Measurements from ENCODE around the gene RUBCN. TPM values are rescaled to one million over a fixed set of nuclear protein-coding genes. Genes with fewer than 3 reads are reported as not detected.

RUBCN gene
- total and polyA plus RNA-seq, 10 of the 15 experiments (the other 5 are each of a cell fraction or from before 2014, with no cell fraction given): 15.5 to 79.9 (median 40.4) TPM

DNA sequence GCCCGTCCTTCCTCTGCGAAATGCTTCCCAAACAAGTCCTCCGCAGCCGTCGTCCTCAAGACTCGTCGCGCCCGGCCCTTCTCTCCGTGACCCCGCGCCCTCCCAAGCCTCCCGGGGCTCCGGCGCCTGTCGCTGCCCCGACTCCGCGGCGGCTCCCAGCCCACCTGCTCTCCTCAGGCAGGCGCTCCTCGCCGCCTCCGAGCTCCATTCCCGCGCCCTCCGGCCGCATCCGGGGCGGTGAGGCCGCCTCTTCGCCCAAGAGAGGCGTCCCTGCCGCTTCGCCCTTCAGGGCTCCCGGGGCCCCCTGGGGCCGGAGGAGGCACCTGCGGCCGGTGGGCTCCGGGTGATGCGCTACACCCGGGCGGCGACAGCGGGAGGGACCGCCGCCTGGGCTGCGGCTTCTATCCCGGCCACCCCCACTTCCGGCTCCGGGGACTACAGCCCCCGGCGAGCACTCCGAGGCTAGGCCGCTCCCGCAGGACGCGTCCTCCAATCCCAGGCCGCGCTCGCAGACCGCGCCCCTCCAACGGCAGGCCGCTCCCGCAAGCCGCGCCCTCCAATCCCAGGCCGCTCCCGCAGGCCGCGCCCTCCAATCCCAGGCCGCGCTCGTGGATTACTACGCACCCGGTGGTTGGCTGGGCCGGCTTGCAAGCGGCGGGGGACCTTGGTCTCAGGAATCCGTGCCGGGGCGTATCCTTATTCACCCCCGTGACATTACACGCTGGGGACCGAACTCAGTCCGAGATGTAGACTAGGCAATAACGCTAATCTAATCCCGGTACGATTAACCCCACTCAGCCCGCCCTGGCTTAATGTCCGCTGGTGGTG is at the start of gene RUBCN (continued):
- TF ChIP-seq SUZ12 (IDR thresholded peaks at IDR 0.05; ENCODE audit: unreplicated experiment): no peak
- no peak for TF ChIP-seq MYC (IDR thresholded peaks at IDR 0.05; ENCODE audit: insufficient read depth, insufficient read length, insufficient replicate concordance, low read length, severe bottlenecking)
- TF ChIP-seq ZZZ3 (IDR thresholded peaks at IDR 0.05; ENCODE audit: control insufficient read depth, insufficient read length, low read depth): no peak
- TF ChIP-seq, protein P1, sequence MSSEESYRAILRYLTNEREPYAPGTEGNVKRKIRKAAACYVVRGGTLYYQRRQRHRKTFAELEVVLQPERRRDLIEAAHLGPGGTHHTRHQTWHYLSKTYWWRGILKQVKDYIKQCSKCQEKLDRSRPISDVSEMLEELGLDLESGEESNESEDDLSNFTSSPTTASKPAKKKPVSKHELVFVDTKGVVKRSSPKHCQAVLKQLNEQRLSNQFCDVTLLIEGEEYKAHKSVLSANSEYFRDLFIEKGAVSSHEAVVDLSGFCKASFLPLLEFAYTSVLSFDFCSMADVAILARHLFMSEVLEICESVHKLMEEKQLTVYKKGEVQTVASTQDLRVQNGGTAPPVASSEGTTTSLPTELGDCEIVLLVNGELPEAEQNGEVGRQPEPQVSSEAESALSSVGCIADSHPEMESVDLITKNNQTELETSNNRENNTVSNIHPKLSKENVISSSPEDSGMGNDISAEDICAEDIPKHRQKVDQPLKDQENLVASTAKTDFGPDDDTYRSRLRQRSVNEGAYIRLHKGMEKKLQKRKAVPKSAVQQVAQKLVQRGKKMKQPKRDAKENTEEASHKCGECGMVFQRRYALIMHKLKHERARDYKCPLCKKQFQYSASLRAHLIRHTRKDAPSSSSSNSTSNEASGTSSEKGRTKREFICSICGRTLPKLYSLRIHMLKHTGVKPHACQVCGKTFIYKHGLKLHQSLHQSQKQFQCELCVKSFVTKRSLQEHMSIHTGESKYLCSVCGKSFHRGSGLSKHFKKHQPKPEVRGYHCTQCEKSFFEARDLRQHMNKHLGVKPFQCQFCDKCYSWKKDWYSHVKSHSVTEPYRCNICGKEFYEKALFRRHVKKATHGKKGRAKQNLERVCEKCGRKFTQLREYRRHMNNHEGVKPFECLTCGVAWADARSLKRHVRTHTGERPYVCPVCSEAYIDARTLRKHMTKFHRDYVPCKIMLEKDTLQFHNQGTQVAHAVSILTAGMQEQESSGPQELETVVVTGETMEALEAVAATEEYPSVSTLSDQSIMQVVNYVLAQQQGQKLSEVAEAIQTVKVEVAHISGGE (CRISPR knock-in tag; IDR thresholded peaks at IDR 0.05): no peak; the same call in 1 of the 2 replicates
- TF ChIP-seq CHD1 (IDR thresholded peaks at IDR 0.05; ENCODE audit: low read depth, low read length): no peak
- no peak; the same call in 2 of the 3 replicates for TF ChIP-seq POU2F2 (IDR thresholded peaks at IDR 0.05; ENCODE audit: borderline replicate concordance, low read depth, low read length)
- TF ChIP-seq, protein P2, sequence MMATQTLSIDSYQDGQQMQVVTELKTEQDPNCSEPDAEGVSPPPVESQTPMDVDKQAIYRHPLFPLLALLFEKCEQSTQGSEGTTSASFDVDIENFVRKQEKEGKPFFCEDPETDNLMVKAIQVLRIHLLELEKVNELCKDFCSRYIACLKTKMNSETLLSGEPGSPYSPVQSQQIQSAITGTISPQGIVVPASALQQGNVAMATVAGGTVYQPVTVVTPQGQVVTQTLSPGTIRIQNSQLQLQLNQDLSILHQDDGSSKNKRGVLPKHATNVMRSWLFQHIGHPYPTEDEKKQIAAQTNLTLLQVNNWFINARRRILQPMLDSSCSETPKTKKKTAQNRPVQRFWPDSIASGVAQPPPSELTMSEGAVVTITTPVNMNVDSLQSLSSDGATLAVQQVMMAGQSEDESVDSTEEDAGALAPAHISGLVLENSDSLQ (IDR thresholded peaks at IDR 0.05): no peak
- no peak for TF ChIP-seq FOS (IDR thresholded peaks at IDR 0.05; ENCODE audit: borderline replicate concordance, extremely low read depth, insufficient read length)
- no peak for TF ChIP-seq RBBP5 (conservative IDR thresholded peaks at IDR 0.05)
- TF ChIP-seq ZNF384 (IDR thresholded peaks at IDR 0.05; ENCODE audit: borderline replicate concordance, low read depth, low read length): no peak
- 0 out of 2 replicates have a peak, but pooled peaks have one; percentile 1 for TF ChIP-seq SPI1 (IDR thresholded peaks at IDR 0.05; ENCODE audit: borderline replicate concordance, insufficient read depth, low read depth, low read length)
- peak; percentile 73; the same call in 1 of the 2 replicates for TF ChIP-seq SMAD5 (IDR thresholded peaks at IDR 0.05; ENCODE audit: low read depth)
- TF ChIP-seq POLR2AphosphoS5 (IDR thresholded peaks at IDR 0.05; ENCODE audit: low read length): peak; percentile 63
- TF ChIP-seq BACH1 (IDR thresholded peaks at IDR 0.05; ENCODE audit: borderline replicate concordance): peak; percentile 36
- TF ChIP-seq TCF12 (IDR thresholded peaks at IDR 0.05; ENCODE audit: low read depth, low read length): no peak; the same call in 1 of the 2 replicates

Data from GM12878 (cell line).